Body of pancreas (tissue), 4 donors: ENCODE results near the gene VPS35L.

Source experiments
- POLR2A ChIP-seq, 3 donors: fragments of 450-650 bp; IDR thresholded peaks; one replicate each; pipeline ENCODE4 v1.6.1; 2016; ENCODE audit warnings: antibody characterized with exemption in 3 of 3, mild to moderate bottlenecking in 2 of 3
- TF ChIP-seq, protein P1 (sequence below), 7 experiments: fragments of 450-650 bp in 4 of 7; fragments of 200-600 bp in 3 of 7; sonication (generic) in 3 of 7; IDR thresholded peaks; one replicate each; pipeline ENCODE4 v1.5.1; 2016 to 2019; ENCODE audit warnings: antibody characterized with exemption in 7 of 7

DNA sequence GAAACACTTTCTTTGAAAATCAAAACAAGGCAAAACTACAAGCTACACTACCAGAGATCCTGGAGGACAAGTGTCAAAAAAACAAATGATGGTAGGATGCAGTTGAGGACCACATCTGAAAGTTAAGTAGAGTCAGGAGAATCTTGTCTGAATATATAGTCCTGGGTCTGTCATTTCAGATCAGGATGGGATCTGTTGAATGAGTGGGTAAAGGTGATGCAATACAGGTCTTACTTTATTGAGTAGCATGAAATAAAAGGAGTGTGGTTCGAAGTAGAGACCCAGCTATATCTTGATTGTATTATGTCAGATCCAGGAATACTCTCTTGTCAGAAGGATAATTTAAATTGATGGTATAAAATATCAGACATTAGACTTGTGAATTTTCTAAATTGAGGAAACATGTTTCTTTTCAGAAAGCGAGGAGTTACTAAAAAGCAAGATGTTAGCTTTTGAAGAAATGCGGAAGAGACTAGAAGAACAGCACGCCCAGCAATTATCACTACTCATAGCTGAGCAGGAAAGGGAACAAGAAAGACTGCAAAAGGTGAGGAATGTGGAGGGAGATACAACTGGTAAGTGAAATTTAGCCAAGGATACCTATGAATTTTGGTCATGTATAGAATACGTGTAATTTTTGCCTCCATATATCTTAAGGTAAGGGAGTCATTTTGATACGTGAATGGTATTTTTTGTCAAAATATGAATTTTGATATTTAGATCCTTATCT, 15.1 kb upstream of the VPS35L start:
- TF ChIP-seq, protein P1, sequence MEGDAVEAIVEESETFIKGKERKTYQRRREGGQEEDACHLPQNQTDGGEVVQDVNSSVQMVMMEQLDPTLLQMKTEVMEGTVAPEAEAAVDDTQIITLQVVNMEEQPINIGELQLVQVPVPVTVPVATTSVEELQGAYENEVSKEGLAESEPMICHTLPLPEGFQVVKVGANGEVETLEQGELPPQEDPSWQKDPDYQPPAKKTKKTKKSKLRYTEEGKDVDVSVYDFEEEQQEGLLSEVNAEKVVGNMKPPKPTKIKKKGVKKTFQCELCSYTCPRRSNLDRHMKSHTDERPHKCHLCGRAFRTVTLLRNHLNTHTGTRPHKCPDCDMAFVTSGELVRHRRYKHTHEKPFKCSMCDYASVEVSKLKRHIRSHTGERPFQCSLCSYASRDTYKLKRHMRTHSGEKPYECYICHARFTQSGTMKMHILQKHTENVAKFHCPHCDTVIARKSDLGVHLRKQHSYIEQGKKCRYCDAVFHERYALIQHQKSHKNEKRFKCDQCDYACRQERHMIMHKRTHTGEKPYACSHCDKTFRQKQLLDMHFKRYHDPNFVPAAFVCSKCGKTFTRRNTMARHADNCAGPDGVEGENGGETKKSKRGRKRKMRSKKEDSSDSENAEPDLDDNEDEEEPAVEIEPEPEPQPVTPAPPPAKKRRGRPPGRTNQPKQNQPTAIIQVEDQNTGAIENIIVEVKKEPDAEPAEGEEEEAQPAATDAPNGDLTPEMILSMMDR (IDR thresholded peaks at IDR 0.05): no peak
- TF ChIP-seq POLR2A (IDR thresholded peaks at IDR 0.05): no peak
